Lower leg skin (tissue), 3 donors: ENCODE measurements around the gene SPPL3.

Source experiments
- POLR2A ChIP-seq, 2 donors: fragments of 450-650 bp; IDR thresholded peaks; one replicate each; pipeline ENCODE4 v1.6.1; 2016 to 2017; ENCODE audit warnings: antibody characterized with exemption in 2 of 2, mild to moderate bottlenecking in 1 of 2, moderate library complexity in 1 of 2
- TF ChIP-seq, protein P1 (sequence below), 3 donors: fragments of 450-650 bp; IDR thresholded peaks; one replicate each; pipeline ENCODE4 v1.5.1; 2016; ENCODE audit warnings: antibody characterized with exemption in 3 of 3, mild to moderate bottlenecking in 3 of 3, moderate library complexity in 2 of 3

- no peak for TF ChIP-seq POLR2A (IDR thresholded peaks at IDR 0.05)
- TF ChIP-seq, protein P1, sequence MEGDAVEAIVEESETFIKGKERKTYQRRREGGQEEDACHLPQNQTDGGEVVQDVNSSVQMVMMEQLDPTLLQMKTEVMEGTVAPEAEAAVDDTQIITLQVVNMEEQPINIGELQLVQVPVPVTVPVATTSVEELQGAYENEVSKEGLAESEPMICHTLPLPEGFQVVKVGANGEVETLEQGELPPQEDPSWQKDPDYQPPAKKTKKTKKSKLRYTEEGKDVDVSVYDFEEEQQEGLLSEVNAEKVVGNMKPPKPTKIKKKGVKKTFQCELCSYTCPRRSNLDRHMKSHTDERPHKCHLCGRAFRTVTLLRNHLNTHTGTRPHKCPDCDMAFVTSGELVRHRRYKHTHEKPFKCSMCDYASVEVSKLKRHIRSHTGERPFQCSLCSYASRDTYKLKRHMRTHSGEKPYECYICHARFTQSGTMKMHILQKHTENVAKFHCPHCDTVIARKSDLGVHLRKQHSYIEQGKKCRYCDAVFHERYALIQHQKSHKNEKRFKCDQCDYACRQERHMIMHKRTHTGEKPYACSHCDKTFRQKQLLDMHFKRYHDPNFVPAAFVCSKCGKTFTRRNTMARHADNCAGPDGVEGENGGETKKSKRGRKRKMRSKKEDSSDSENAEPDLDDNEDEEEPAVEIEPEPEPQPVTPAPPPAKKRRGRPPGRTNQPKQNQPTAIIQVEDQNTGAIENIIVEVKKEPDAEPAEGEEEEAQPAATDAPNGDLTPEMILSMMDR (IDR thresholded peaks at IDR 0.05) = no peak
Observed at GRCh38 chr12:120833849-120834248, 70.3 kb downstream of the SPPL3 start.
